Smooth muscle cell (in vitro differentiated cells): ENCODE data around the gene SUMF1. TPM values are rescaled to one million over a fixed set of nuclear protein-coding genes. Genes with fewer than 3 reads are reported as not detected.

Source experiments
- DNase-seq: peaks from one replicate; lab custom pipeline; 2025; ENCODE audit not compliant: unreplicated experiment; lab: John Stamatoyannopoulos, UW
- H2AFZ ChIP-seq: fragments of 200-600 bp; sonication (generic); 2 replicates; pipeline ENCODE4 v1.6.0; 2016; ENCODE audit warnings: antibody characterized with exemption, low read depth, mild to moderate bottlenecking
- H3F3A ChIP-seq: fragments of 200-600 bp; sonication (generic); 2 replicates; pipeline ENCODE4 v1.6.0; 2017; ENCODE audit warnings: antibody characterized with exemption, low read depth
- H3K27ac ChIP-seq: fragments of 200-600 bp; sonication (generic); 2 replicates; pipeline ENCODE4 v1.5.1; 2016; ENCODE audit warnings: low read depth, mild to moderate bottlenecking
- H3K27me3 ChIP-seq: fragments of 200-600 bp; sonication (generic); 2 replicates; pipeline ENCODE4 v1.6.1; 2016; ENCODE audit warnings: low read depth, mild to moderate bottlenecking
- H3K36me3 ChIP-seq: fragments of 200-600 bp; sonication (generic); 2 replicates; pipeline ENCODE4 v1.5.1; 2016; ENCODE audit warnings: low read depth
- H3K4me1 ChIP-seq: fragments of 200-600 bp; sonication (generic); 2 replicates; pipeline ENCODE4 v1.5.1; 2016; ENCODE audit warnings: low read depth
- H3K4me2 ChIP-seq: fragments of 200-600 bp; sonication (generic); 2 replicates; pipeline ENCODE4 v1.6.0; 2016; ENCODE audit warnings: mild to moderate bottlenecking
- H3K4me3 ChIP-seq: fragments of 200-600 bp; sonication (generic); 2 replicates; pipeline ENCODE4 v1.5.1; 2016; ENCODE audit warnings: mild to moderate bottlenecking
- H3K79me2 ChIP-seq: fragments of 200-600 bp; sonication (generic); 2 replicates; pipeline ENCODE4 v1.6.0; 2016; ENCODE audit warnings: low read depth, mild to moderate bottlenecking
- H3K9ac ChIP-seq: fragments of 200-600 bp; sonication (generic); 2 replicates; pipeline ENCODE4 v1.6.0; 2016; ENCODE audit warnings: low read depth
- H3K9me3 ChIP-seq: fragments of 200-600 bp; sonication (generic); replicated peaks from 2 replicates; pipeline ENCODE4 v1.5.1; 2016; ENCODE audit warnings: low read depth
- H4K20me1 ChIP-seq: fragments of 200-600 bp; sonication (generic); 2 replicates; pipeline ENCODE4 v1.6.0; 2016; ENCODE audit warnings: low read depth
- WGBS: methylation state at CpG from one replicate; pipeline ENCODE4 v1.1.7; 2016; ENCODE audit warnings: low lambda C conversion rate; 5-methylcytosine and 5-hydroxymethylcytosine counted together
- polyA plus RNA-seq: library from polyadenylated mRNA; unstranded; fragments of >200 nt; fragmentation: Nextera tagmentation; extraction: Ambion mirVana; gene quantifications from 2 replicates; pipeline ENCODE4 v1.2.1, GENCODE V29; 2016
- total RNA-seq: library from RNA; depleted of rRNA; stranded (reverse); fragments of >200 nt; gene quantifications from 2 replicates; pipeline ENCODE4 v1.2.3, GENCODE V29; 2014
- TF ChIP-seq, protein P1 (sequence below): fragments of 200-600 bp; sonication (generic); IDR thresholded peaks from 2 replicates; pipeline ENCODE4 v1.5.1; 2017; ENCODE audit warnings: borderline replicate concordance, mild to moderate bottlenecking, antibody characterized with exemption; ENCODE audit not compliant: insufficient read depth, poor library complexity, severe bottlenecking

Gene SUMF1
- total and polyA plus RNA-seq, 2 experiments from 2014 or later, result 28.3 to 29.5 TPM

DNA sequence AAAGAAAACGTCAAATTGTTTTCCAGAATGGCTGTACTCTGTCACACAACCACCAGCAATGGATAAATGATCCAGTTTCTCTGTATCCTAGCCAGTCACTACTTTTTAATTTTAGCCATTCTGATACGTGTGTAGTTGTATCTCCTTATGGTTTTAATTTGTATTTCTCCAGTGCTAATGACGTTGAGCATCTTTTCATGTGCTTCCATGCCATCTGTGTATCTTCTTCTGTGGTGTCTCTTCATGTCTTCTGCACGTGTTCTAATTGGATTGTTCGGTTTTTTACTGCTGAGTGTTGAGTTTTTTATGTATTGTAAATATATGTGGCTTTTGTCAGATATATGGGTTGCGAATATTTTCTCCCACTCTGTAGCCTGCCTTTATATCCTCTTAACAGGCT, 81.9 kb downstream of the SUMF1 start:
- no peaks in the 10 kb centered on the region for H3K36me3 ChIP-seq
- WGBS, result 87% methylated on average over 6 of the region's 6 CpGs
- no peak overlapping the region for H3K4me3 ChIP-seq
- H3K27ac ChIP-seq, result no peak overlapping the region
- H3K79me2 ChIP-seq, result no peaks in the 10 kb centered on the region
- no peaks in the 10 kb centered on the region for H3F3A ChIP-seq
- no peaks in the 10 kb centered on the region for H3K27me3 ChIP-seq
- no peak overlapping the region for H3K4me2 ChIP-seq
- no peak overlapping the region for H3K9ac ChIP-seq
- H2AFZ ChIP-seq, result no peak overlapping the region
- TF ChIP-seq, protein P1, sequence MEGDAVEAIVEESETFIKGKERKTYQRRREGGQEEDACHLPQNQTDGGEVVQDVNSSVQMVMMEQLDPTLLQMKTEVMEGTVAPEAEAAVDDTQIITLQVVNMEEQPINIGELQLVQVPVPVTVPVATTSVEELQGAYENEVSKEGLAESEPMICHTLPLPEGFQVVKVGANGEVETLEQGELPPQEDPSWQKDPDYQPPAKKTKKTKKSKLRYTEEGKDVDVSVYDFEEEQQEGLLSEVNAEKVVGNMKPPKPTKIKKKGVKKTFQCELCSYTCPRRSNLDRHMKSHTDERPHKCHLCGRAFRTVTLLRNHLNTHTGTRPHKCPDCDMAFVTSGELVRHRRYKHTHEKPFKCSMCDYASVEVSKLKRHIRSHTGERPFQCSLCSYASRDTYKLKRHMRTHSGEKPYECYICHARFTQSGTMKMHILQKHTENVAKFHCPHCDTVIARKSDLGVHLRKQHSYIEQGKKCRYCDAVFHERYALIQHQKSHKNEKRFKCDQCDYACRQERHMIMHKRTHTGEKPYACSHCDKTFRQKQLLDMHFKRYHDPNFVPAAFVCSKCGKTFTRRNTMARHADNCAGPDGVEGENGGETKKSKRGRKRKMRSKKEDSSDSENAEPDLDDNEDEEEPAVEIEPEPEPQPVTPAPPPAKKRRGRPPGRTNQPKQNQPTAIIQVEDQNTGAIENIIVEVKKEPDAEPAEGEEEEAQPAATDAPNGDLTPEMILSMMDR, result no peak
- no peaks in the 10 kb centered on the region for H3K9me3 ChIP-seq
- no peak for DNase-seq
- H3K4me1 ChIP-seq, result no peaks in the 10 kb centered on the region
- no peaks in the 10 kb centered on the region for H4K20me1 ChIP-seq

DNA sequence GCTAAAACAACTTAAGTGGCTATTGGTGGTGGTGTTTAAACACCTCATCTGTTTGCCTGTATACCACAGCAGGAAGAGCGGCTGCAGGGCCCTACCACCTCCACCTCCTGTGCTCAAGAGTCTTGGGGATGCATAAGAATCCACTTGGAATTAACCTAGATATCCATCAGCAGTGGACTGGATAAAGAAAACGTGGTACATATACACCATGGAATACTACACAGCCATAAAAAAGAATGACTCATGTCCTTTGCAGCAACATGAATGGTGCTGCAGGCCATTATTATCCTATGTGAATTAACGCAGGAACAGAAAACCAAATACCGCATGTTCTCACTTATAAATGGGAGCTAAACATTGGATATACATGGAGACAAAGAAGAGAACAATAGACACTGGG, 87.1 kb downstream of the SUMF1 start:
- Histone ChIP-seq H3K4me3 (no peak overlapping the region), H3K79me2 (no peaks in the 10 kb centered on the region), H4K20me1 (no peaks in the 10 kb centered on the region), H3K27ac (no peak overlapping the region), H2AFZ (no peak overlapping the region), H3K9ac (no peak overlapping the region), H3K36me3 (no peaks in the 10 kb centered on the region), H3K27me3 (no peaks in the 10 kb centered on the region), H3K4me2 (no peak overlapping the region), H3F3A (no peaks in the 10 kb centered on the region), H3K4me1 (no peaks in the 10 kb centered on the region), H3K9me3 (no peaks in the 10 kb centered on the region)
- TF ChIP-seq, protein P1, result no peak
- no peak for DNase-seq
- 96% methylated on average over 4 of the region's 4 CpGs for WGBS

- peaks cover 4% of the 10 kb centered on the region for H3K36me3 ChIP-seq
- no peak overlapping the region for H3K27ac ChIP-seq
- H3K9me3 ChIP-seq, result peaks cover 5% of the 10 kb centered on the region
- DNase-seq, result no peak
- no peaks in the 10 kb centered on the region for H4K20me1 ChIP-seq
- H3K4me1 ChIP-seq, result no peaks in the 10 kb centered on the region
- no peak overlapping the region for H3K4me2 ChIP-seq
- H3K9ac ChIP-seq, result no peak overlapping the region
- no peaks in the 10 kb centered on the region for H3F3A ChIP-seq
- no peaks in the 10 kb centered on the region for H3K27me3 ChIP-seq
- TF ChIP-seq, protein P1, result no peak
- no peak overlapping the region for H2AFZ ChIP-seq
- H3K4me3 ChIP-seq, result no peak overlapping the region
- WGBS, result 80% methylated on average over 2 of the region's 2 CpGs
- no peaks in the 10 kb centered on the region for H3K79me2 ChIP-seq
Observed at GRCh38 chr3:4376499-4376898, 90.6 kb downstream of the SUMF1 start.

DNA sequence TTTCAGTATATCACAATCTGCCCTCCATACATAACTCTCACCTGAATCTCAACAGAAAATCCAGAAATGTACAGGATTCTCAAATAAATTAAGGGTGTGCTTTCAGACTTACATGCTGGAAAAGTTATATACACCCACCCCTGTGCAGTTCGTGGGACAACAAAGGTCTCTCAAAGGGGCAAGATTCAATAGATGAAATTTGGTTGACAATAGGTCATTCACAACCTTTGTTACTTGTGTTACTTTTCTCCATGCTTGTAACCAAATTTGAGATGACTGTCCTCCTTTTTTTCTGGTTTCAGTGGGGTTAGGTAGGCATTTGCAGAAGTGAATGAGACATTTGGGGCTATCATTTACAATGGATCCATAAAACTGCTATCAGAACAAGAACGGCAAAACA, 91.2 kb downstream of the SUMF1 start:
- Histone ChIP-seq H3K4me3 (no peak overlapping the region), H3K36me3 (peaks cover 4% of the 10 kb centered on the region), H3K4me1 (no peaks in the 10 kb centered on the region), H3K9ac (no peak overlapping the region), H3K79me2 (no peaks in the 10 kb centered on the region), H3K9me3 (peaks cover 5% of the 10 kb centered on the region), H3K27ac (no peak overlapping the region), H3F3A (no peaks in the 10 kb centered on the region), H3K27me3 (no peaks in the 10 kb centered on the region), H4K20me1 (no peaks in the 10 kb centered on the region), H2AFZ (no peak overlapping the region), H3K4me2 (no peak overlapping the region)
- DNase-seq, result no peak
- 84% methylated on average over 2 of the region's 2 CpGs for WGBS
- TF ChIP-seq, protein P1, result no peak
